ENCODE data around the gene SYNM. TPM values are rescaled to one million over a fixed set of nuclear protein-coding genes. Genes with fewer than 3 reads are reported as not detected.

Gene SYNM
- total RNA-seq, 1 donor from 2014 or later = 1.1 TPM

DNA sequence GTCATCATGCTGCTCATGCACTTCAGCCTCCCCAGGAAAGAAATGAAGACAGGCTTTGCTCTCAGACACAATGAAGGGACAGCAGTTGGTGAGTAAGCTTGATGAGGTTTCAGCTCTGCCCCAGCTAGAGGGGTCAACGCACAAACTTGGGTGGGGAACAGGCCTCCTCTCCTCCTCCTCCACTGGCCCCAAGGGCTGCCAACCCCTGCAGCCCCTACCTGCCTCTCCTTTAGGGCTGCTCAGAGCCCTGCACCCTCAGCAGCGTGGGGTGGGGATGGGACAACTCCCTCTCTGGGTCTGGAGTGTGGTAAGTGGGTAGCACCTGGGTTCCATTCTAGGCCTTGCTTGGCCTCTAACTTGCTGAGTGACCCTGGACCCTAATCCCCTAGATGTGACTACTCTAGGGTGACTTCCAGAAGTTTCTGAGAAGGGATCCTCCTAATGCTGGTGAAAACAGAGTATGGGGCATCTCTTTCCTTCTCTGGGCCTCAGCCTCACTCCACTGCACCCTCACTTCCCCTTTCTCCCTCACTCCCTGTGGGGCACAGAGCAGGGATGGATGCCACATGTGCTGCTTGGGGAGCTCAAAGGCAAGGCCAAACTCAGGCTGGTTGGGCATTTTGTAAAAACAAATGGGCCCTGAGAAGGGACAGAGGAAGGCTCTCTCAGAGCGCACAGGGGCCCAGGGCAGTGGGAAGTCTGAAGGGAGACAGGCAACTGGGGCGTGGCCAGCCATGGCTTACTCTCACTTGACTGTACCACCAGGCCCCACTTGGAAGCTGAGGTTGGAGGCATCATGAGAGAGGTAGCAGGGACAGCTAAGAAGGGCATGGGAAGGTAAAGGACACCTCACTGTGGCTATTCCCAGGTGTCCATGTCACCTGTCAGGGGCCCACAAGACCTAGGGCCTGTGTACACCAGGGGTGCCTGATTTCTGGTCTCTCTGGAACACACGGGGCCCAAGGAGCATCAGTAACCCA lies 64.0 kb downstream of the SYNM start:
- no peaks in the 10 kb centered on the region for H3K27me3 Mint-ChIP-seq
- no peak overlapping the region for H3K27ac Mint-ChIP-seq
- TF ChIP-seq, protein P1, sequence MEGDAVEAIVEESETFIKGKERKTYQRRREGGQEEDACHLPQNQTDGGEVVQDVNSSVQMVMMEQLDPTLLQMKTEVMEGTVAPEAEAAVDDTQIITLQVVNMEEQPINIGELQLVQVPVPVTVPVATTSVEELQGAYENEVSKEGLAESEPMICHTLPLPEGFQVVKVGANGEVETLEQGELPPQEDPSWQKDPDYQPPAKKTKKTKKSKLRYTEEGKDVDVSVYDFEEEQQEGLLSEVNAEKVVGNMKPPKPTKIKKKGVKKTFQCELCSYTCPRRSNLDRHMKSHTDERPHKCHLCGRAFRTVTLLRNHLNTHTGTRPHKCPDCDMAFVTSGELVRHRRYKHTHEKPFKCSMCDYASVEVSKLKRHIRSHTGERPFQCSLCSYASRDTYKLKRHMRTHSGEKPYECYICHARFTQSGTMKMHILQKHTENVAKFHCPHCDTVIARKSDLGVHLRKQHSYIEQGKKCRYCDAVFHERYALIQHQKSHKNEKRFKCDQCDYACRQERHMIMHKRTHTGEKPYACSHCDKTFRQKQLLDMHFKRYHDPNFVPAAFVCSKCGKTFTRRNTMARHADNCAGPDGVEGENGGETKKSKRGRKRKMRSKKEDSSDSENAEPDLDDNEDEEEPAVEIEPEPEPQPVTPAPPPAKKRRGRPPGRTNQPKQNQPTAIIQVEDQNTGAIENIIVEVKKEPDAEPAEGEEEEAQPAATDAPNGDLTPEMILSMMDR (IDR thresholded peaks at IDR 0.05; ENCODE audit: unreplicated experiment) = no peak

DNA sequence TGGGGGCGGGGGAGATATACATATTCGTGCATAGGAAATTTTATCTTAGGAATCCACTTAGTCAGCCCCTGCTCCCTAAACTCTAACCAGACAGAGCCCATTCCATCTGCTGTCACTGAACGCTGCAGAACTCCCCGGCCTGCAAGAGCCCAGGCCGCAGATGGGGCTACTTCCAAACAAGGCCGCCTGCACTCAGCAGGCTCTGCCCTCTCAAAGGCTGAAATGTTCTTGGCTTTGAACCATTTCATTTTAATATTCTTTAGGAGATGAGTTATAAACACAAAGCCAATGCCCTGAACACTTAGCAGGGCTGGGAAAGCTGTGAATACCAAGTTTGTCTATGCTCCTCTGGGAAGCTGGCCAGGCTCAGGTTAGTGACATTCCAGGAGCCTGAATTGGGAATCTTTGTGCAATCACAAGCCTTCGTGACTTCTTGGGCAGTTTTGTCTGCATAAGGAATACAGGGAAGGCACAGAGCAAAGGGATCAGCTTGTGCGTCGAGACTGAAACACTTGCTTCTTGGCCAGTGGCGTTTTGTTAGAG lies 65.0 kb downstream of the SYNM start:
- Mint-ChIP-seq H3K4me1 (ENCODE audit: low read depth) (no peaks in the 10 kb centered on the region), H3K4me3 (ENCODE audit: low read depth) (no peak overlapping the region), H3K27ac (no peak overlapping the region), H3K9me3 (ENCODE audit: low read depth) (no peaks in the 10 kb centered on the region), H3K27me3 (no peaks in the 10 kb centered on the region), H3K36me3 (ENCODE audit: insufficient read depth) (peaks cover 14% of the 10 kb centered on the region)
- TF ChIP-seq, protein P1 (IDR thresholded peaks at IDR 0.05; ENCODE audit: unreplicated experiment) = no peak
- no peak for DNase-seq (ENCODE audit: low spot score, unreplicated experiment)

More for the DNA sequence above, 64.0 kb downstream of the SYNM start:
- no peaks in the 10 kb centered on the region for H3K4me1 Mint-ChIP-seq (ENCODE audit: low read depth)
- H3K36me3 Mint-ChIP-seq (ENCODE audit: insufficient read depth) = peaks cover 9% of the 10 kb centered on the region
- H3K9me3 Mint-ChIP-seq (ENCODE audit: low read depth) = no peaks in the 10 kb centered on the region
- H3K4me3 Mint-ChIP-seq (ENCODE audit: low read depth) = no peak overlapping the region
- no peak for DNase-seq (ENCODE audit: low spot score, unreplicated experiment)

DNA sequence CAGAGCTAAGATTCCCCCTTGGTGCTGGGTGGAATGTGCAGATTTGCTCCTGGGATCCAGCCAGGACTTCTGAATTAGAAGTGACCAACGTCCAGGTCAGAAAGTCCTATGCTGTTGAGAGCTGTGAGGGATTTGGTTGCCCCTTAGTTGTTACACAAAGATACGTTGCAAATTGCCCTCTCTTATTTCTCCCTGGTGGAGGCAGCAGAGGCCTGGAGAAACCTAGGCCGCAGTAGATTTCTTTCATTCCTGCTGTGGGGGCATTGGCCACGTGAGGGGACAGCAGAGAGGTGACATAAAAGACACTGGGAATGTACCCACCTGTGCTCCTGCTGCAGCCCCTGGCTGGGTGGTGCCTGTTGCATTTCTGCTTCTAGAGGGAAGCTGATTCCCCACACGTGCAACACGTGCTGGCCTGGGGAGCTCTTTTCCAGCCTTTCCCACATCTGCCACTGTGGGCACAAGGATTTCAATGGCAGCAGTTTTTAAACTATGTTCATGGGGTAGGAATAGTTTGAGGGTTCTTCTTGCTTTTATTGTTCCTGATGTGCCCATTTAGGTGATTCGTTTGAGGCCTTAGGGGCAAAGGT lies 65.7 kb downstream of the SYNM start:
- no peak for DNase-seq (ENCODE audit: low spot score, unreplicated experiment)
- TF ChIP-seq, protein P1 (IDR thresholded peaks at IDR 0.05; ENCODE audit: unreplicated experiment) = no peak
- no peak overlapping the region for H3K27ac Mint-ChIP-seq
- no peaks in the 10 kb centered on the region for H3K27me3 Mint-ChIP-seq
- H3K36me3 Mint-ChIP-seq (ENCODE audit: insufficient read depth) = peaks cover 14% of the 10 kb centered on the region
- H3K9me3 Mint-ChIP-seq (ENCODE audit: low read depth) = no peaks in the 10 kb centered on the region
- no peaks in the 10 kb centered on the region for H3K4me1 Mint-ChIP-seq (ENCODE audit: low read depth)
- no peak overlapping the region for H3K4me3 Mint-ChIP-seq (ENCODE audit: low read depth)

DNA sequence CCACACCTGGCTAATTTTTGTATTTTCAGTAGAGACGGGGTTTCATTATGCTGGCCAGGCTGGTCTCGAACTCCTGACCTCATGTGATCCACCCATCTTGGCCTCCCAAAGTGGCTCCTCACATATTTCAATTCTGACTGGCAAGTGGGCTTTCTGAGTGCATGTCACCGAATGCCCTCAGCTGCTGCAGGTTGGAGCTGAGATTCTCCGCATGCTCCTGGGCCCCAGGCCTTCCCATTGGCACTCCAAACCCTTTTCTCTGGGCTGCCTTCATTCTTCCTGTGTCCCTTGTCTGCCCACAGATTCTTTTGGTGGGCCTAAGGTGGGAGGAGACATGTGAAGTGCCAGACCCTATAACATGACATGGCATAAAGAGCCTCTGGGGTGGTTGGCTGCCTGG lies 67.3 kb downstream of the SYNM start:
- H3K27me3 Mint-ChIP-seq = no peaks in the 10 kb centered on the region
- no peak for DNase-seq (ENCODE audit: low spot score, unreplicated experiment)
- H3K9me3 Mint-ChIP-seq (ENCODE audit: low read depth) = no peaks in the 10 kb centered on the region
- H3K4me3 Mint-ChIP-seq (ENCODE audit: low read depth) = no peak overlapping the region
- TF ChIP-seq, protein P1 (IDR thresholded peaks at IDR 0.05; ENCODE audit: unreplicated experiment) = no peak
- H3K27ac Mint-ChIP-seq = no peak overlapping the region
- peaks cover 14% of the 10 kb centered on the region for H3K36me3 Mint-ChIP-seq (ENCODE audit: insufficient read depth)
- no peaks in the 10 kb centered on the region for H3K4me1 Mint-ChIP-seq (ENCODE audit: low read depth)

DNA sequence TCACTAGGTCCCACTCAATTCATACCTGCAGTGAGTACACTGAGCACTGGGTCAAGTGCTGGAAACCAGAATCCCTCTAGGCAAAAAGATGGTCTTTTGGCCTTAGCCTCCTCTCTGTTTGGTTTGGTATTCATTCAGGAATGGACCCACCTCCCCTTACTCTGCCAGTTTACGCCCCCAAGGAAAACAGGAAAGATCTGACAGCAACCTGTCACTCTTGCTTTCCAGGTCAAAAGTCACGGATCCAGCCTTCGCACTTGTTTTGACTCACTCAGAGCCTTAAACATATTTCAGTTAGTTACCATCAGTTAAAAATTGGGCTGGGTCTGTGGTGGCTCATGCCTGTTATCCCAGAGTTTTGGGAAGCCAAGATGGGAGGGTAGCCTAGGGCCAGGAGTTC lies 68.1 kb downstream of the SYNM start:
- no peaks in the 10 kb centered on the region for H3K4me1 Mint-ChIP-seq (ENCODE audit: low read depth)
- no peak overlapping the region for H3K4me3 Mint-ChIP-seq (ENCODE audit: low read depth)
- no peaks in the 10 kb centered on the region for H3K27me3 Mint-ChIP-seq
- no peak overlapping the region for H3K27ac Mint-ChIP-seq
- TF ChIP-seq, protein P1 (IDR thresholded peaks at IDR 0.05; ENCODE audit: unreplicated experiment) = no peak
- no peaks in the 10 kb centered on the region for H3K9me3 Mint-ChIP-seq (ENCODE audit: low read depth)
- DNase-seq (ENCODE audit: low spot score, unreplicated experiment) = no peak
- peaks cover 14% of the 10 kb centered on the region for H3K36me3 Mint-ChIP-seq (ENCODE audit: insufficient read depth)

Data from progenitor cell of endocrine pancreas (in vitro differentiated cells).